K562 (cell line): ENCODE measurements around the gene CAPN2. TPM values are rescaled to one million over a fixed set of nuclear protein-coding genes. Genes with fewer than 3 reads are reported as not detected.

Experiments
- CBX3 ChIP-seq, 2 experiments: IDR thresholded peaks; 1 replicate in 1 of 2; 2 replicates in 1 of 2; pipeline ENCODE4 v1.6.1; 2012; ENCODE audit warnings: inconsistent platforms in 2 of 2, low read length in 2 of 2, borderline replicate concordance in 1 of 2, control low read depth in 1 of 2
- ELF4 ChIP-seq: fragments of 450-650 bp; formaldehyde crosslinking; IDR thresholded peaks from 2 replicates; pipeline ENCODE4 v1.4.0; 2022; ENCODE audit warnings: missing genetic modification characterization
- ESRRA ChIP-seq: fragments of 450-650 bp; IDR thresholded peaks from 2 replicates; pipeline ENCODE4 v1.6.1; 2014; ENCODE audit warnings: low read depth, mild to moderate bottlenecking, moderate library complexity, borderline replicate concordance
- ETV6 ChIP-seq, 3 experiments: fragments of 150-350 bp in 1 of 3; sonication (generic) in 1 of 3; formaldehyde crosslinking in 1 of 3; IDR thresholded peaks; 2 replicates each; pipeline versions ENCODE4 v1.6.1 to v1.8.0; 2014 to 2022; ENCODE audit warnings: borderline replicate concordance in 2 of 3, low read depth in 2 of 3, antibody characterized with exemption in 1 of 3, low read length in 1 of 3, mild to moderate bottlenecking in 1 of 3, missing genetic modification reagents in 1 of 3
- KHSRP ChIP-seq: fragments of 450-650 bp; IDR thresholded peaks from 2 replicates; pipeline ENCODE4 v1.6.1; 2017
- MCM2 ChIP-seq: fragments of 450-650 bp; IDR thresholded peaks from 2 replicates; pipeline ENCODE4 v1.6.1; 2017; ENCODE audit warnings: low read depth, mild to moderate bottlenecking
- MEF2D ChIP-seq: conservative IDR thresholded peaks from 2 replicates; pipeline ENCODE4 v1.6.1; 2016; ENCODE audit warnings: low read depth, missing genetic modification characterization, missing compliant biosample characterization
- NFE2 ChIP-seq: IDR thresholded peaks from 2 replicates; pipeline ENCODE4 v1.6.1; 2014; ENCODE audit warnings: antibody characterized with exemption, low read depth
- RAD51 ChIP-seq: fragments of 450-650 bp; IDR thresholded peaks from 2 replicates; pipeline ENCODE4 v1.7.1; 2016; ENCODE audit warnings: low read depth, mild to moderate bottlenecking, borderline replicate concordance
- SAP30 ChIP-seq: fragments of 200-600 bp; sonication (generic); IDR thresholded peaks from 2 replicates; pipeline ENCODE4 v1.6.1; 2012; ENCODE audit warnings: borderline replicate concordance, low read depth, mild to moderate bottlenecking, moderate library complexity, low read length, control low read depth, inconsistent platforms; ENCODE audit not compliant: insufficient read depth, poor library complexity, severe bottlenecking
- SETDB1 ChIP-seq: IDR thresholded peaks from one replicate; pipeline ENCODE4 v1.6.1; 2012; ENCODE audit warnings: low read length, control low read depth, inconsistent platforms
- SIRT6 ChIP-seq: IDR thresholded peaks from one replicate; pipeline ENCODE4 v1.6.1; 2012; ENCODE audit warnings: low read depth, mild to moderate bottlenecking, control low read depth, inconsistent platforms, low read length, moderate library complexity
- SIX5 ChIP-seq, 2 experiments: IDR thresholded peaks; 2 replicates each; pipeline ENCODE4 v1.6.1; 2011; ENCODE audit warnings: low read length in 2 of 2, borderline replicate concordance in 1 of 2, low read depth in 1 of 2, mild to moderate bottlenecking in 1 of 2, moderate library complexity in 1 of 2; ENCODE audit not compliant: insufficient read depth in 1 of 2
- TFAM ChIP-seq: fragments of 250-450 bp; sonication (Bioruptor Pico); conservative IDR thresholded peaks from 2 replicates; pipeline ENCODE4 v1.5.0; 2021; ENCODE audit warnings: mild to moderate bottlenecking, moderate library complexity
- ZNF143 ChIP-seq: sonication (generic); formaldehyde crosslinking; IDR thresholded peaks from 2 replicates; pipeline ENCODE4 v1.9.0; 2022; ENCODE audit warnings: mild to moderate bottlenecking, missing genetic modification reagents
- ZNF436 ChIP-seq: fragments of 250-450, 450-650 bp; sonication (Bioruptor Pico); formaldehyde crosslinking; IDR thresholded peaks from 2 replicates; pipeline ENCODE4 v1.7.0; 2020; ENCODE audit warnings: mild to moderate bottlenecking
- ZNF589 ChIP-seq: fragments of 200-800 bp; sonication (Bioruptor generic); IDR thresholded peaks from 2 replicates; pipeline ENCODE4 v1.6.1; 2016; ENCODE audit warnings: low read depth, missing genetic modification characterization, missing compliant biosample characterization
- polyA plus RNA-seq, 8 experiments: library from polyadenylated mRNA; depleted of rRNA in 4 of 8; stranded (reverse) in 5 of 8; unstranded in 3 of 8; fragments of >200 nt; fragmentation: Nextera tagmentation in 2 of 8; fragmentation: Illumina TruSeq in 1 of 8; extraction: Ambion mirVana in 2 of 8; extraction: Trizol in 1 of 8; gene quantifications; 2 replicates each; pipeline versions ENCODE4 v1.2.1 to v1.2.3, GENCODE V29; 2011 to 2014; ENCODE audit warnings: inconsistent platforms in 1 of 8, missing spikeins in 1 of 8
- total RNA-seq, 7 experiments: library from RNA; depleted of rRNA in 6 of 7; stranded (reverse); fragments of >200 nt in 6 of 7; fragmentation: Illumina TruSeq in 2 of 7; extraction: Trizol in 2 of 7; gene quantifications; 2 replicates each; pipeline versions ENCODE4 v1.2.1 to v1.2.3, GENCODE V29; 2011 to 2021; ENCODE audit warnings: low replicate concordance in 1 of 7
- TF ChIP-seq, protein P1 (sequence below): IDR thresholded peaks from 2 replicates; pipeline ENCODE4 v1.6.1; 2011; ENCODE audit not compliant: insufficient read length; ENCODE audit errors: extremely low read depth
- TF ChIP-seq, protein P2 (sequence below): sonication (generic); formaldehyde crosslinking; IDR thresholded peaks from 2 replicates; pipeline ENCODE4 v1.8.1; 2022; ENCODE audit warnings: missing genetic modification reagents
- TF ChIP-seq, protein P3 (sequence below): fragments of 250-450 bp; sonication (Bioruptor Pico); IDR thresholded peaks from 2 replicates; pipeline ENCODE4 v1.8.0; 2022; ENCODE audit warnings: inconsistent platforms
- TF ChIP-seq, protein P4 (sequence below): IDR thresholded peaks from 2 replicates; pipeline ENCODE4 v1.6.1; 2014; ENCODE audit warnings: antibody characterized with exemption
- TF ChIP-seq, protein P5 (sequence below): sonication (generic); formaldehyde crosslinking; IDR thresholded peaks from 2 replicates; pipeline ENCODE4 v1.8.0; 2022; ENCODE audit warnings: mild to moderate bottlenecking, missing genetic modification reagents

Gene CAPN2
- total and polyA plus RNA-seq, 9 of the 15 experiments (the other 6 are each of a cell fraction or from before 2014, with no cell fraction given), result 24.6 to 157 (median 101) TPM

DNA sequence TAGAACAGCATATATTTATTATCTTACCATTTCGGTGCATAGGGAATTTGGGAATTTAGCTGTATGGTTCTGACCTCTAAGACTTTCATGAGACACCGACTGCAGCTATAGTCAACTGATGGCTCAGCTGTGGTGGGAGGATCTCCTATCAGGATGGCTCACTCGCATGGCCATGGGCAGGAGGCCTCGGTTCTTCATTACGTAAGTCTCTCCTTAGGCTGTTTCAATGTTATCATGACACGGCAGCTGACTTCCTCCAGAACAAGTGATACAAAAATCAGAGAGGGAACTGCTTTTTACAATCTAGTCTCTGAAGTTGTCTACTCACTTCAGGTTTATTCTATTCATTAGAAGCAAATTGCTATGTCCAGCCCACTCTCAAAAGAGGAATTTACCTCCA, 33.5 kb upstream of the CAPN2 start (continued):
- TF ChIP-seq, protein P1, sequence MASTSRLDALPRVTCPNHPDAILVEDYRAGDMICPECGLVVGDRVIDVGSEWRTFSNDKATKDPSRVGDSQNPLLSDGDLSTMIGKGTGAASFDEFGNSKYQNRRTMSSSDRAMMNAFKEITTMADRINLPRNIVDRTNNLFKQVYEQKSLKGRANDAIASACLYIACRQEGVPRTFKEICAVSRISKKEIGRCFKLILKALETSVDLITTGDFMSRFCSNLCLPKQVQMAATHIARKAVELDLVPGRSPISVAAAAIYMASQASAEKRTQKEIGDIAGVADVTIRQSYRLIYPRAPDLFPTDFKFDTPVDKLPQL, result no peak
- no peak for TF ChIP-seq ELF4
- no peak for TF ChIP-seq MCM2
- no peak for TF ChIP-seq RAD51
- TF ChIP-seq ESRRA, result 0 out of 2 replicates have a peak, but pooled peaks have one; percentile 44
- TF ChIP-seq, protein P2, sequence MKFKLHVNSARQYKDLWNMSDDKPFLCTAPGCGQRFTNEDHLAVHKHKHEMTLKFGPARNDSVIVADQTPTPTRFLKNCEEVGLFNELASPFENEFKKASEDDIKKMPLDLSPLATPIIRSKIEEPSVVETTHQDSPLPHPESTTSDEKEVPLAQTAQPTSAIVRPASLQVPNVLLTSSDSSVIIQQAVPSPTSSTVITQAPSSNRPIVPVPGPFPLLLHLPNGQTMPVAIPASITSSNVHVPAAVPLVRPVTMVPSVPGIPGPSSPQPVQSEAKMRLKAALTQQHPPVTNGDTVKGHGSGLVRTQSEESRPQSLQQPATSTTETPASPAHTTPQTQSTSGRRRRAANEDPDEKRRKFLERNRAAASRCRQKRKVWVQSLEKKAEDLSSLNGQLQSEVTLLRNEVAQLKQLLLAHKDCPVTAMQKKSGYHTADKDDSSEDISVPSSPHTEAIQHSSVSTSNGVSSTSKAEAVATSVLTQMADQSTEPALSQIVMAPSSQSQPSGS (CRISPR knock-in tag), result peak; percentile 46; the same call in 1 of the 2 replicates
- peak; percentile 61; the same call in 1 of the 2 replicates for TF ChIP-seq ZNF589 (CRISPR knock-in tag)
- TF ChIP-seq, protein P3, sequence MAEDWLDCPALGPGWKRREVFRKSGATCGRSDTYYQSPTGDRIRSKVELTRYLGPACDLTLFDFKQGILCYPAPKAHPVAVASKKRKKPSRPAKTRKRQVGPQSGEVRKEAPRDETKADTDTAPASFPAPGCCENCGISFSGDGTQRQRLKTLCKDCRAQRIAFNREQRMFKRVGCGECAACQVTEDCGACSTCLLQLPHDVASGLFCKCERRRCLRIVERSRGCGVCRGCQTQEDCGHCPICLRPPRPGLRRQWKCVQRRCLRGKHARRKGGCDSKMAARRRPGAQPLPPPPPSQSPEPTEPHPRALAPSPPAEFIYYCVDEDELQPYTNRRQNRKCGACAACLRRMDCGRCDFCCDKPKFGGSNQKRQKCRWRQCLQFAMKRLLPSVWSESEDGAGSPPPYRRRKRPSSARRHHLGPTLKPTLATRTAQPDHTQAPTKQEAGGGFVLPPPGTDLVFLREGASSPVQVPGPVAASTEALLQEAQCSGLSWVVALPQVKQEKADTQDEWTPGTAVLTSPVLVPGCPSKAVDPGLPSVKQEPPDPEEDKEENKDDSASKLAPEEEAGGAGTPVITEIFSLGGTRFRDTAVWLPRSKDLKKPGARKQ (CRISPR knock-in tag), result no peak
- TF ChIP-seq, protein P4, sequence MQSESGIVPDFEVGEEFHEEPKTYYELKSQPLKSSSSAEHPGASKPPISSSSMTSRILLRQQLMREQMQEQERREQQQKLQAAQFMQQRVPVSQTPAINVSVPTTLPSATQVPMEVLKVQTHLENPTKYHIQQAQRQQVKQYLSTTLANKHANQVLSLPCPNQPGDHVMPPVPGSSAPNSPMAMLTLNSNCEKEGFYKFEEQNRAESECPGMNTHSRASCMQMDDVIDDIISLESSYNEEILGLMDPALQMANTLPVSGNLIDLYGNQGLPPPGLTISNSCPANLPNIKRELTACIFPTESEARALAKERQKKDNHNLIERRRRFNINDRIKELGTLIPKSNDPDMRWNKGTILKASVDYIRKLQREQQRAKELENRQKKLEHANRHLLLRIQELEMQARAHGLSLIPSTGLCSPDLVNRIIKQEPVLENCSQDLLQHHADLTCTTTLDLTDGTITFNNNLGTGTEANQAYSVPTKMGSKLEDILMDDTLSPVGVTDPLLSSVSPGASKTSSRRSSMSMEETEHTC, result peak; percentile 84
- TF ChIP-seq ZNF436, result no peak
- TF ChIP-seq SETDB1, result no peak
- TF ChIP-seq, protein P5, sequence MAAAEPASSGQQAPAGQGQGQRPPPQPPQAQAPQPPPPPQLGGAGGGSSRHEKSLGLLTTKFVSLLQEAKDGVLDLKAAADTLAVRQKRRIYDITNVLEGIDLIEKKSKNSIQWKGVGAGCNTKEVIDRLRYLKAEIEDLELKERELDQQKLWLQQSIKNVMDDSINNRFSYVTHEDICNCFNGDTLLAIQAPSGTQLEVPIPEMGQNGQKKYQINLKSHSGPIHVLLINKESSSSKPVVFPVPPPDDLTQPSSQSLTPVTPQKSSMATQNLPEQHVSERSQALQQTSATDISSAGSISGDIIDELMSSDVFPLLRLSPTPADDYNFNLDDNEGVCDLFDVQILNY, result no peak
- TF ChIP-seq SIRT6, result no peak
- TF ChIP-seq TFAM (CRISPR knock-in tag), result no peak
- TF ChIP-seq ETV6 (IDR thresholded peaks at IDR 0.05; ENCODE audit: borderline replicate concordance in 1 of 2, low read depth in 2 of 2, low read length in 1 of 2), result no peak
- no peak for TF ChIP-seq ETV6 (CRISPR knock-in tag; IDR thresholded peaks at IDR 0.05; ENCODE audit: borderline replicate concordance)
- no peak for TF ChIP-seq KHSRP
- no peak for TF ChIP-seq MEF2D
- TF ChIP-seq NFE2, result peak; percentile 54
- no peak for TF ChIP-seq ZNF143
- no peak for TF ChIP-seq SAP30
- peak in 1 of 2 experiments; percentile 93; a peak in 2 of 3 replicates for TF ChIP-seq CBX3 (IDR thresholded peaks at IDR 0.05; ENCODE audit: borderline replicate concordance in 1 of 2, low read length in 2 of 2)
- no peak for TF ChIP-seq SIX5 (IDR thresholded peaks at IDR 0.05; ENCODE audit: borderline replicate concordance in 1 of 2, insufficient read depth in 1 of 2, low read depth in 1 of 2, low read length in 2 of 2)
